Activated CD4-positive, alpha-beta T cell treated with anti-CD3 and anti-CD28 coated beads, Interleukin-2, amount 10 ng/mL, durations not matched to agents 24 days and 14 days (primary cell): ENCODE data around the gene CLDN34. TPM values are rescaled to one million over a fixed set of nuclear protein-coding genes. Genes with fewer than 3 reads are reported as not detected.

ENCODE experiments used
- DNase-seq: peaks from one replicate; pipeline ENCODE4 v3.0.0; 2022
- H3K27ac Mint-ChIP-seq: one replicate; pipeline ENCODE4 v1.8.0; 2022; ENCODE audit warnings: mild to moderate bottlenecking, mixed read lengths
- H3K27me3 Mint-ChIP-seq: one replicate; pipeline ENCODE4 v1.8.0; 2022; ENCODE audit warnings: mixed read lengths
- H3K36me3 Mint-ChIP-seq: one replicate; pipeline ENCODE4 v1.8.0; 2022; ENCODE audit warnings: low read depth, mild to moderate bottlenecking, mixed read lengths
- H3K4me1 Mint-ChIP-seq: one replicate; pipeline ENCODE4 v1.8.0; 2021; ENCODE audit warnings: mixed read lengths
- H3K4me3 Mint-ChIP-seq: one replicate; pipeline ENCODE4 v1.8.0; 2022; ENCODE audit warnings: mild to moderate bottlenecking, moderate library complexity, mixed read lengths
- H3K9me3 Mint-ChIP-seq: one replicate; pipeline ENCODE4 v1.8.0; 2021; ENCODE audit warnings: mixed read lengths
- intact Hi-C: fragments of 100-400 bp; cut with micrococcal nuclease; formaldehyde crosslinking; loops from one replicate; pipeline ENCODE4 v1.15.1; 2023
- total RNA-seq: library from RNA; stranded (reverse); gene quantifications from 2 replicates; pipeline ENCODE4 v1.2.3, GENCODE V29; 2022

The CLDN34 gene, protein sequence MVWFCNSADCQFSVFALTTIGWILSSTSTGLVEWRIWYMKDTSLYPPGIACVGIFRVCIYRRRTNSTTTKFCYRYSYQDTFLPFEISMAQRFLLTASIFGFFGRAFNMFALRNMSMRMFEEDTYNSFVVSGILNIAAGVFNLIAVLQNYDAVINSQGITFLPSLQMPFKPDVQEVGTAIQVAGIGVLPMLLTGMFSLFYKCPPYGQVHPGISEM
- total RNA-seq: not detected in 2 replicates

- no peak for DNase-seq
- no peaks in the 10 kb centered on the region for H3K27me3 Mint-ChIP-seq
- intact Hi-C loops: no loop called here
- no peaks in the 10 kb centered on the region for H3K4me1 Mint-ChIP-seq
- H3K27ac Mint-ChIP-seq: no peak within 1 kb of the TSS
- H3K4me3 Mint-ChIP-seq: no peak within 1 kb of the TSS
- H3K9me3 Mint-ChIP-seq: no peaks in the 10 kb centered on the region
- H3K36me3 Mint-ChIP-seq: no peaks in the 10 kb centered on the region
Measured at GRCh38 chrX:9966775-9967408, at the start of gene CLDN34. CLDN34 (plus strand) TSS chrX:9967358; CDS start chrX:9967358, 0 bp downstream.

GRCh38 chrX:9917861-9918260 is 49.3 kb upstream of the CLDN34 start:
- H3K9me3 Mint-ChIP-seq: no peaks in the 10 kb centered on the region
- no peak overlapping the region for H3K4me3 Mint-ChIP-seq
- intact Hi-C loops: no loop called here
- H3K4me1 Mint-ChIP-seq: no peaks in the 10 kb centered on the region
- H3K36me3 Mint-ChIP-seq: no peaks in the 10 kb centered on the region
- peaks cover 10% of the 10 kb centered on the region for H3K27me3 Mint-ChIP-seq
- H3K27ac Mint-ChIP-seq: no peak overlapping the region
- no peak for DNase-seq

GRCh38 chrX:9919632-9920172 is 47.5 kb upstream of the CLDN34 start:
- intact Hi-C loops: no loop called here
- DNase-seq: no peak
- Mint-ChIP-seq H3K4me3 (no peak overlapping the region), H3K36me3 (no peaks in the 10 kb centered on the region), H3K4me1 (no peaks in the 10 kb centered on the region), H3K9me3 (no peaks in the 10 kb centered on the region), H3K27me3 (peaks cover 7% of the 10 kb centered on the region), H3K27ac (no peak overlapping the region)

DNA sequence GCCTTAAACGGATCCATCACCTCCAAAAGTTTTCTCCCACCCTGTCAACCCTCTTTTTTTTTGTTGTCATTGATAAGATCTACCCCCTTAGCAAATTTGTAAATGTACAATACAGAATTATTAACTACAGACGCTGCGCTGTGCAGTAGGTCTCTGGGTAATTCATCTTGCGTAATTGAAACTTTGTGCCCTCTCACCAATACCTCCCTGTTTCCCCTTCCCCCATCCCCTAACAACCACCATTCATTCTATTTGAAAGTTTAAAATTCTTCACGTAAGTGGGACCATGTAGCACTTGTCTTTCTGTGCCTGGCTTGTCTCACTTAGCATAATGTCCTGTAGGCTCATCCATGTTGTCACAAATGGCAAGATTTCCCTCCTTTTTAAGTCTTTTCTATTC is 45.8 kb upstream of the CLDN34 start:
- Mint-ChIP-seq H3K9me3 (no peaks in the 10 kb centered on the region), H3K4me3 (no peak overlapping the region), H3K27ac (no peak overlapping the region), H3K27me3 (peaks cover 7% of the 10 kb centered on the region), H3K36me3 (no peaks in the 10 kb centered on the region), H3K4me1 (no peaks in the 10 kb centered on the region)
- DNase-seq: no peak
- intact Hi-C loops: no loop called here

DNA sequence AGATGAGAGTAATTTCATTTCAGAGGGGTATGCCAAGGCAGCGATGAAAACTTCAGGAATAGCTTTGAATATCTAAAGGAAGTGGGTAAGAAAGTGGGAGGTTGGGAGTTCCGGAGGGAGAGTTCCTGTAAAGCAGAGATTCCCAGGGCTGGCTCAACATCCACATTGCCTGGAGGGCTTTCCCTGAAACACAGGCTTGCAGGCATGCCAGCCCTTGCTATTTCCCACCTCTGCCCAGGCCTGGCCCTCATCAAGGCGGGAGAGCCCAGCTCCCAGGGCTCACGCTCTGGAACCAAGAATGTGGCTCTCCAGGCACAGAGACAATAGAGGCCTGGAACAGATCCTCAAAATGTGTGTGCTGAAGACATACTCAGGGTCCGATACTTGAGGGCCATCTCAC is 43.8 kb upstream of the CLDN34 start:
- Mint-ChIP-seq H3K36me3 (no peaks in the 10 kb centered on the region), H3K4me1 (no peaks in the 10 kb centered on the region), H3K27me3 (peaks cover 7% of the 10 kb centered on the region), H3K27ac (no peak overlapping the region), H3K4me3 (no peak overlapping the region), H3K9me3 (no peaks in the 10 kb centered on the region)
- intact Hi-C loops: no loop called here
- DNase-seq: no peak

GRCh38 chrX:9926002-9926401 is 41.2 kb upstream of the CLDN34 start:
- Mint-ChIP-seq H3K4me1 (no peaks in the 10 kb centered on the region), H3K36me3 (no peaks in the 10 kb centered on the region), H3K27me3 (no peaks in the 10 kb centered on the region), H3K27ac (no peak overlapping the region), H3K4me3 (no peak overlapping the region), H3K9me3 (no peaks in the 10 kb centered on the region)
- DNase-seq: no peak
- intact Hi-C loops: no loop called here

DNA sequence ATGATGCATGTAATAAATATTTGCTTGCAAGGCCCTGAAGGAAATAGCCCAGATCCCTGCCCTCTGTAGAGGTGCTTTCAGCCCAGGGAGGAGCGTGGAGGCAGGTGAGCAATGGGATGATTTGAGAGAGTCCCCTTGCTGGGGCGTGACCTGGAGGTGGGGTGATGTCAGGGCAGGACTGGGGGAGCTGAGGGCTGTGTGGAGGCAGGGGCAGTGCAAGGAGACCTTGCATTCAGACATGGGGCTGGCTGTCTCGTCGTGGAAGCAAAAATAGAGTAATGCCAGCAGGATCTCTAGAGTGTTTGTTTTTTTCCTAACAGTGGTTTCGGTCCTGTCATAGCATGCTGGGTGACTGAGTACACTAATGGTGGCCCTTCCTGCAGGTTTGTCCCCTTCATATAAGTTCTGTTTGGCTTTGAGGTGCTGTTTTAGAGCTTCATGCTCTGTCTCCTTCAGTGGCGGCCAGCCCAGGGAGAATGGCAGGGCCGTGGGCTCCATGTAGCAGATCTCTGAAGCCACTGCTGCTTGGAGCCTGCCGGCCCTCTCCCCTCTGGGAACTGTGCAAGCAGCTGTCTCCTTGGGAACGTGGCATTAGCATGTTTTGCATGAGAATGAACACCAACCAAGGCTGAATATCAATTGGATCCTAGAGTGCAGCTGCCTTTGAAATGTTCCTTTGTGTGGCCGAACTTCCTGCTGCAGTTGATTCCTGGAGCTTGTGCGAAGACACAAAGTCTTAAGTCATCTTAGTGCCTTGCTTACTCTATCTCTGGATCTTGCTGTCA is 39.3 kb upstream of the CLDN34 start:
- Mint-ChIP-seq H3K27me3 (peaks cover 2% of the 10 kb centered on the region), H3K4me3 (no peak overlapping the region), H3K36me3 (no peaks in the 10 kb centered on the region), H3K27ac (no peak overlapping the region), H3K9me3 (no peaks in the 10 kb centered on the region), H3K4me1 (no peaks in the 10 kb centered on the region)
- DNase-seq: no peak
- intact Hi-C loops: no loop called here

DNA sequence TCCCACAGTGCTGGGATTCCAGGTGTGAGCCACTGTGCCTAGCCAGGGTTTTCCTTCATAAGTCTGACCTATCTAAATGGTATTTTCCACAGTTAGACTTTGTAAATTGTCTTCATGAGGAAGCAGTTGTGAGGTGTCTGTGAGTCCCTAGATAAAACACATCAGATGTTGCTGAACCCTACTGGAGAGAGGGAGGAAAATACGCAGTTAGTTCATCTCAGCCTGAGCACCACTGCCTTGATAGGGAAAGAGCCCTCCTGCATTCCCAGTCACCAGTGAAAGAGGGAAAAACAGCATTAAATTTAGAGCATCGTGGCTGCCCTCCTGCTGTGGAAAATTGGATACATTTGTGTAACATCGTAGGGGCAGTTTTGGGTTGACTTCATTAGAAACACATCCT is 31.7 kb upstream of the CLDN34 start:
- no peaks in the 10 kb centered on the region for H3K4me1 Mint-ChIP-seq

DNA sequence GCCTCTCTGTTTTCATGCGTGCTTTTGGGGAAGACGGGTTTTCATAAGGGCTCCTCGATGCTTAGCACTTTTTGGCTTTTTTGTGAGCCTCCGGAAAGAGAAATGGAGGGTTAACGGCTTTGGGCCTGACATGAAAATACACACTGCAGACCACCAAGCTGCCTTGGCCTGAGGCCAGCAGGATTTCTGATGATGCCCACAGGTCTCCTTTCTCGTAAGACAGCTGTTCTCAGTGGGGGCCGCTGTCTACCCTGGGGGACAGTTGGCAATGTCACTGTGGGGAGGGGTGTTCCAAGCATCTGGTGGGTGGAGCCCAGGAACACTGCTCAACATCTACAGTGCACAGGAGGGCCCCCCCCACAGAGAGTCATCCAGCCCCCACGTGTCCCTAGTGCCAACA is 29.4 kb upstream of the CLDN34 start:
- Mint-ChIP-seq H3K9me3 (no peaks in the 10 kb centered on the region), H3K4me1 (peaks cover 7% of the 10 kb centered on the region), H3K27ac (no peak overlapping the region), H3K36me3 (no peaks in the 10 kb centered on the region), H3K4me3 (no peak overlapping the region), H3K27me3 (peaks cover 17% of the 10 kb centered on the region)
- intact Hi-C loops: no loop called here
- no peak for DNase-seq

More for the DNA sequence above, 31.7 kb upstream of the CLDN34 start:
- intact Hi-C loops: no loop called here
- DNase-seq: no peak
- H3K27ac Mint-ChIP-seq: no peak overlapping the region
- H3K4me3 Mint-ChIP-seq: no peak overlapping the region
- H3K9me3 Mint-ChIP-seq: no peaks in the 10 kb centered on the region
- no peaks in the 10 kb centered on the region for H3K36me3 Mint-ChIP-seq
- H3K27me3 Mint-ChIP-seq: peaks cover 11% of the 10 kb centered on the region

- H3K4me3 Mint-ChIP-seq: no peak overlapping the region
- peaks cover 21% of the 10 kb centered on the region for H3K27me3 Mint-ChIP-seq
- H3K36me3 Mint-ChIP-seq: no peaks in the 10 kb centered on the region
- DNase-seq: no peak
- no peak overlapping the region for H3K27ac Mint-ChIP-seq
- H3K4me1 Mint-ChIP-seq: peaks cover 8% of the 10 kb centered on the region
- intact Hi-C loops: no loop called here
- H3K9me3 Mint-ChIP-seq: no peaks in the 10 kb centered on the region
Measured at GRCh38 chrX:9938516-9938915, 28.6 kb upstream of the CLDN34 start.

GRCh38 chrX:9940421-9940820 is 26.7 kb upstream of the CLDN34 start:
- no peaks in the 10 kb centered on the region for H3K9me3 Mint-ChIP-seq
- H3K4me1 Mint-ChIP-seq: peaks cover 8% of the 10 kb centered on the region
- peaks cover 23% of the 10 kb centered on the region for H3K27me3 Mint-ChIP-seq
- DNase-seq: no peak
- H3K36me3 Mint-ChIP-seq: no peaks in the 10 kb centered on the region
- intact Hi-C loops: no loop called here
- no peak overlapping the region for H3K27ac Mint-ChIP-seq
- no peak overlapping the region for H3K4me3 Mint-ChIP-seq

- intact Hi-C loops: no loop called here
- DNase-seq: peak; percentile 83
- Mint-ChIP-seq H3K27me3 (peaks cover 22% of the 10 kb centered on the region), H3K4me1 (peaks cover 8% of the 10 kb centered on the region), H3K36me3 (no peaks in the 10 kb centered on the region), H3K27ac (peak overlapping the region; percentile 78), H3K4me3 (no peak overlapping the region), H3K9me3 (no peaks in the 10 kb centered on the region)
Measured at GRCh38 chrX:9942086-9942485, 25.1 kb upstream of the CLDN34 start.

DNA sequence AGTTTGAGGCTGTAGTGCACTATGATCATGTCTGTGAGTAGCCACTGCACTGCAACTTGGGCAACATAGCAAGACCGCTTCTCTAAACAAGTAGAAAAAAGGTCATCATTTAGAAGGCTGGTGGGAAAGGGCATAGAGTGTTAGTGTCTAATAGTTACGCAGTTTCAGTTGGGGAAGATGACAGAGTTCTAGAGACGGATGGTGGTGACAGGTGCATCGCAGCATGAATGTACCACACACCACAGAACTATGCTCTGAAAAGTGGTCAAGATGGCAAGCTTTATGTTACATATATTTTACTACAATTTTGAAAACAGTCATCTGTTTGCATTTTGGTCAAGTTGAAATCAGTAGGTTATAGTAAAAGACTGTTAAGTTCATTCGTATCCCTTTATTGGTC is 23.7 kb upstream of the CLDN34 start:
- Mint-ChIP-seq H3K27ac (no peak overlapping the region), H3K27me3 (peaks cover 31% of the 10 kb centered on the region), H3K4me3 (no peak overlapping the region), H3K4me1 (peaks cover 8% of the 10 kb centered on the region), H3K36me3 (no peaks in the 10 kb centered on the region), H3K9me3 (no peaks in the 10 kb centered on the region)
- DNase-seq: no peak
- intact Hi-C loops: no loop called here

DNA sequence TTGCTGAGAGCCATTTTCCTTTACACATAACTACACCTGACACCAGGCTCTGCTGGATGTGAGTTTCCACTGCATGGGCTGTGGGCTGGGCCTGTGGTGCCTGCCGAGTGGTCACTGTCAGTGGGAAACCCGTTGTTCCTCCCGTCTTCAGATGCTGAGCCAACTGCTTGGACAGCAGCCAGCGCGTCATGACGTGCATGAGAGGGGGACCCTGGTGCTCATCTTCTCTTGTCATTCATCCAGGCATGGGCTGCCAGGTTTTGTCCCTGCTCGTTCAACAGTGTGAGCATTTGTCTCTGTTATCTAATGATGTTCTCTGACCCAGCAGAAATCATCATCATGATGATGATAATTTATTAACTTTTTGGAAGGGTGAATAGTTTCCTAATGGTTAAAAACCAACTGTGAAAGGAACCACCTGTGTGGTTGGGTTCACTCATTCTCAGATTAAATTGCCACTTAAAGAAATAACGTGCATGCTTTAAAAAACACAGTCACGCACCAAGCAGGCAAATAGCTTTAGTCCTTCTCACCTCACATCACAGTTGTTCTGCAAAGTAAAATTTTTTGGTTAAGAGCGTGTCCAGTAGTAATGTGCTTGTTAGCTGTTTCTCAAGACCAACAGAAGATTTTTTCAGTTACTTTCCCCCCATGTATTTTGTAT is 19.9 kb upstream of the CLDN34 start:
- Mint-ChIP-seq H3K36me3 (no peaks in the 10 kb centered on the region), H3K27ac (no peak overlapping the region), H3K27me3 (peaks cover 29% of the 10 kb centered on the region), H3K9me3 (no peaks in the 10 kb centered on the region), H3K4me1 (peaks cover 3% of the 10 kb centered on the region), H3K4me3 (no peak overlapping the region)
- no peak for DNase-seq
- intact Hi-C loops: no loop called here
